Keratinocyte (primary cell): ENCODE data around the gene MAP1LC3A.

Experiments
- CTCF ChIP-seq, 3 experiments: IDR thresholded peaks in 1 of 3; conservative IDR thresholded peaks in 1 of 3; optimal IDR thresholded peaks in 1 of 3; 2 replicates in 2 of 3; 3 replicates in 1 of 3; pipeline versions ENCODE3 to v1.5.1; 2011; ENCODE audit warnings: low read length in 3 of 3, mild to moderate bottlenecking in 3 of 3, moderate library complexity in 2 of 3, control low read depth in 1 of 3, inconsistent platforms in 1 of 3; ENCODE audit not compliant: insufficient read depth in 2 of 3; ENCODE audit errors: extremely low read depth in 1 of 3
- EZH2 ChIP-seq: IDR thresholded peaks from one replicate; pipeline ENCODE4 v1.6.1; 2012; ENCODE audit warnings: inconsistent platforms, mild to moderate bottlenecking, low read length, moderate library complexity

GRCh38 chr20:34510575-34510974, 47.9 kb upstream of the MAP1LC3A start:
- no peak for TF ChIP-seq CTCF (optimal IDR thresholded peaks at IDR 0.05 in 1 of 3, IDR thresholded peaks at IDR 0.05 in 1 of 3, conservative IDR thresholded peaks at IDR 0.05 in 1 of 3; ENCODE audit: extremely low read depth in 1 of 3, insufficient read depth in 2 of 3, low read length in 3 of 3)
- no peak for TF ChIP-seq EZH2
